Stimulated activated CD4-positive, alpha-beta T cell treated with anti-CD3 and anti-CD28 coated beads, Interleukin-2, amount 100 ng/mL, for 24 hours (primary cell): ENCODE data around the gene TENT4B.
A peak's percentile ranks its signal among the peaks of the same experiment; 100 is the strongest.

Experiments used
- DNase-seq, 2 donors: peaks; one replicate each; pipeline ENCODE4 v3.0.0-alpha.2; 2020

The TENT4B gene

GRCh38 chr16:50260206-50261159 is 107.4 kb downstream of the TENT4B start:
- peak in 1 of 2 donors; percentile 13 for DNase-seq

- peak in 1 of 2 donors; percentile 14 for DNase-seq
Measured at GRCh38 chr16:50261160-50261706, 108.1 kb downstream of the TENT4B start.

- DNase-seq: no peak
Measured at GRCh38 chr16:50261707-50262235, 108.7 kb downstream of the TENT4B start.

- no peak for DNase-seq
Measured at GRCh38 chr16:50263060-50263909, 110.2 kb downstream of the TENT4B start.

GRCh38 chr16:50263940-50264929 is 111.1 kb downstream of the TENT4B start:
- no peak for DNase-seq

- DNase-seq: no peak
Measured at GRCh38 chr16:50265260-50265659, 112.2 kb downstream of the TENT4B start.

- DNase-seq: no peak
Measured at GRCh38 chr16:50265716-50266336, 112.7 kb downstream of the TENT4B start.

- DNase-seq: peak; percentile 84 to 87
Measured at GRCh38 chr16:50266337-50267091, 113.4 kb downstream of the TENT4B start, which contains the start of gene ADCY7. Gene ADCY7 (plus strand): TSS chr16:50266551. CDS start chr16:50288180, 21,629 bp downstream.

- DNase-seq: no peak
Measured at GRCh38 chr16:50267151-50267631, 114.1 kb downstream of the TENT4B start.

GRCh38 chr16:50267651-50268050 is 114.5 kb downstream of the TENT4B start:
- DNase-seq: no peak

- DNase-seq: no peak
Measured at GRCh38 chr16:50268352-50268751, 115.2 kb downstream of the TENT4B start.

- DNase-seq: no peak
Measured at GRCh38 chr16:50269061-50269705, 116.1 kb downstream of the TENT4B start.

- DNase-seq: no peak
Measured at GRCh38 chr16:50269769-50270509, 116.8 kb downstream of the TENT4B start.

GRCh38 chr16:50270510-50271147 is 117.5 kb downstream of the TENT4B start:
- no peak for DNase-seq

GRCh38 chr16:50271148-50272041 is 118.3 kb downstream of the TENT4B start:
- DNase-seq: no peak

- no peak for DNase-seq
Measured at GRCh38 chr16:50272111-50272571, 119.0 kb downstream of the TENT4B start.
